ENCODE measurements around the gene GPC6. TPM values are rescaled to one million over a fixed set of nuclear protein-coding genes. Genes with fewer than 3 reads are reported as not detected.

GPC6 gene
- total RNA-seq, 1 donor from 2014 or later, result 13.8 TPM

DNA sequence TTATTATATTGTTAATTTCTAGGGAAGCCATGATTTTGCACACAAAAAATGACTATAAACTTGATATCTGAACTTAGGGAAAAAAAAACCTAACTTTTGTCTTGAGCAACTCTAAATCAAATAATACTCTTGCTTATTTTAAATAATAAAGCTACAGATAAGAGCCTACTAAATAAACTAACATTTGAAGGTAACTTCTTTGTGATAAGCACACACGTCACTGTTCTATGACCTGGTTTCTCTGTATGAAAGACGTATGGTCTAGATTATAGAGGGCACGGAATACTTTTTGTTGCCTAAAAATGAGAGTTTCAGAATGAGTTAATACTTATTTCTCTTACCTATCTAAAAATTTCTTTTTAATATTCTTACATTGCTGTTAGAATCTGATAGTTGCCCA lies 649.6 kb downstream of the GPC6 start:
- DNase-seq (ENCODE audit: extremely low spot score in 2 of 2), result no peak
- Histone ChIP-seq H3K4me1 (no peaks in the 10 kb centered on the region), H3K4me3 (no peak overlapping the region), H3K36me3 (no peaks in the 10 kb centered on the region), H3K27me3 (no peaks in the 10 kb centered on the region), H3K27ac (no peak overlapping the region), H3K9me3 (no peaks in the 10 kb centered on the region)
- intact Hi-C loops (cut with DNase I), result no loop called here
- TF ChIP-seq POLR2AphosphoS5 (IDR thresholded peaks at IDR 0.05; ENCODE audit: insufficient read depth in 1 of 2, low read depth in 1 of 2), result no peak
- TF ChIP-seq, protein P1, sequence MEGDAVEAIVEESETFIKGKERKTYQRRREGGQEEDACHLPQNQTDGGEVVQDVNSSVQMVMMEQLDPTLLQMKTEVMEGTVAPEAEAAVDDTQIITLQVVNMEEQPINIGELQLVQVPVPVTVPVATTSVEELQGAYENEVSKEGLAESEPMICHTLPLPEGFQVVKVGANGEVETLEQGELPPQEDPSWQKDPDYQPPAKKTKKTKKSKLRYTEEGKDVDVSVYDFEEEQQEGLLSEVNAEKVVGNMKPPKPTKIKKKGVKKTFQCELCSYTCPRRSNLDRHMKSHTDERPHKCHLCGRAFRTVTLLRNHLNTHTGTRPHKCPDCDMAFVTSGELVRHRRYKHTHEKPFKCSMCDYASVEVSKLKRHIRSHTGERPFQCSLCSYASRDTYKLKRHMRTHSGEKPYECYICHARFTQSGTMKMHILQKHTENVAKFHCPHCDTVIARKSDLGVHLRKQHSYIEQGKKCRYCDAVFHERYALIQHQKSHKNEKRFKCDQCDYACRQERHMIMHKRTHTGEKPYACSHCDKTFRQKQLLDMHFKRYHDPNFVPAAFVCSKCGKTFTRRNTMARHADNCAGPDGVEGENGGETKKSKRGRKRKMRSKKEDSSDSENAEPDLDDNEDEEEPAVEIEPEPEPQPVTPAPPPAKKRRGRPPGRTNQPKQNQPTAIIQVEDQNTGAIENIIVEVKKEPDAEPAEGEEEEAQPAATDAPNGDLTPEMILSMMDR (IDR thresholded peaks at IDR 0.05), result no peak
- TF ChIP-seq POLR2A (IDR thresholded peaks at IDR 0.05), result no peak

DNA sequence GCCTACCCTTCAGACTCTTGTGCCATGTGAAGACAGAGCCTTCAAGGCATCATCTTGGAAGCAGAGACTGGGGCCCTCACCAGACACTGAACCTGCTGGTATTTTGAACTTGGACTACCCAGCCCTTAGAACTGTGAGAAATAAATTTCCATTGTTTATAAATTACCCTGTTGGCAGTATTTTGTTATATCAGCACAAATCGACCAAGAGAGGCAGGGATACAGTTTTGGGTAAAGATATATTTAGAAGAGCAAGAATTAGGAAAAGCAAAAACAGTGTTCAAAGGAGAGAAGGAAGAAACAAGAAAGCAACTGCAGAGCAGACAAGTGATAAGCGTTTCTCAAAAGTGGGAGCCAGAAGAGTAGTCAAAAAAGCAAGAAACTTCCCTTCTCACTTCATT lies 652.1 kb downstream of the GPC6 start:
- Histone ChIP-seq H3K4me1 (no peaks in the 10 kb centered on the region), H3K36me3 (no peaks in the 10 kb centered on the region), H3K27ac (no peak overlapping the region), H3K4me3 (no peak overlapping the region), H3K9me3 (no peaks in the 10 kb centered on the region), H3K27me3 (no peaks in the 10 kb centered on the region)
- intact Hi-C loops (cut with DNase I), result no loop called here
- no peak for DNase-seq (ENCODE audit: extremely low spot score in 2 of 2)
- TF ChIP-seq, protein P1 (IDR thresholded peaks at IDR 0.05), result no peak
- TF ChIP-seq POLR2A (IDR thresholded peaks at IDR 0.05) (no peak), POLR2AphosphoS5 (IDR thresholded peaks at IDR 0.05; ENCODE audit: insufficient read depth in 1 of 2, low read depth in 1 of 2) (no peak)

DNA sequence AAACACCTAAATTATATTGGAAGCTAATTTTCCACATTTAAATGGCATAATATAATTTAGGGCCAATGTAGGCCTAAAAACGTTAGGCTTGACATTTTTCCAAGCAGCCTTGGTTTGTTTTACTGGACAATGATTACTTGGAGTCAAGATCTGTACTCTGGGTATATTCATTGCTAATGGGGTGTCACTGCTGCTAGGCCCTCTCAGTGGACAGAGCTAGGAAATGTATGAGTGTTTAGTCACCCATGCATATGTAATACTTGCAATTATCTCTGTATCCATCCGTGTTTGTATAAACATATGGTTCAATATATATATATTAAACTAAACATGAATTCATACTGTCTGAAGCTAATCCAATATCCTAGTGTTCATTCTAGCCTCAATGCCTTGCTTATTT lies 654.8 kb downstream of the GPC6 start:
- DNase-seq (ENCODE audit: extremely low spot score in 2 of 2), result no peak
- Histone ChIP-seq H3K36me3 (no peaks in the 10 kb centered on the region), H3K4me1 (no peaks in the 10 kb centered on the region), H3K9me3 (no peaks in the 10 kb centered on the region), H3K27ac (no peak overlapping the region), H3K4me3 (no peak overlapping the region), H3K27me3 (no peaks in the 10 kb centered on the region)
- intact Hi-C loops (cut with DNase I), result no loop called here
- TF ChIP-seq POLR2AphosphoS5 (IDR thresholded peaks at IDR 0.05; ENCODE audit: insufficient read depth in 1 of 2, low read depth in 1 of 2) (no peak), POLR2A (IDR thresholded peaks at IDR 0.05) (no peak)
- TF ChIP-seq, protein P1 (IDR thresholded peaks at IDR 0.05), result no peak

DNA sequence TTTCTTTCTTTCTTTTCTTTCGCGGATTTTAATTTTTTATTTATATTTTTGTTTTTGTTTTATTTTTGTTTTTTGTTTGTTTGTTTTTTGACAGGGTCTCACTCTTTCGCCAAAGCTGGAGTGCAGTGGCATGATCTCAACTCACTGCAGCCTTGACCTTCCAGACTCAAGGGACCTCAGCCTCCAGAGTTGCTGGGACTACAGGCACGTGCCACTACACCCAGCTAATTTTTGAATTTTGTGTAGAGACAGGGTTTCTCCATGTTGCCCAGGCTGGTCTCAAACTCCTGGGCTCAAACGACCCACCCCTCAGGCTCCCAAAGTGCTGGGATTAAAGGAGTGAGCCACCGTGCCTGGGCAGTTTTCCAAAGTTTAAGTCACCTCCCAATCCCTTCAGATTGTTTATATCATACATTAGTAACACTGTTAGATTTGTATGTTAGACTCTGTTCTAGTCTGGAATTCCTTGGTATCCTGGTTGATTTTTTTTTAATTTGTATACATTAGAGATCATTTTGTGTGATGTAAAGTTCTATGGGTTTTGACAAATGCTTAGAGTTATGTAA lies 655.6 kb downstream of the GPC6 start:
- no peak for DNase-seq (ENCODE audit: extremely low spot score in 2 of 2)
- intact Hi-C loops (cut with DNase I), result no loop called here

DNA sequence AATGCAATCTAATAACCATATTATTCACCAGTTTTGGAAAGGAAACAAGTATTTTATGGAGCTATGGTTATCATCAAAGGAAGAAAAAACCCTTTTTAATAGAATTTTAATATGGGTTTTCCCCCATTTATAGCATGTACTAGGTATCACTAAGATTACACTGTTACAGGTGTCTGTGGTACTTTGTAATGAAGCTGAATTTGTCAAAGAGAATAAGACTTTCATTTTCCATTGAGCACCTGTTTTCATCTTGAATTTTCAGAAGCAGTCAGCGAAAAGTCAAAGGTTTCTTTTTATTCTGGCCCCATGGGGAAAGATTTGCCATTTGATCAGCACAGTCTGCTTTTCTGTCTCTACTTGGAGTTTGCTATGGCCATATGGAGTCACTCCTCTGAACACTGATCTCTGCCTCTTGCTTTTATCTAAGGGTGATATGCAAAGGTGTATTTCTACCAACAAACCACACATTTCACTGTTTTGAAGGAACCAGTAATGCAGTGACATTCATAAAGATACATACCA lies 662.9 kb downstream of the GPC6 start:
- no peak for DNase-seq (ENCODE audit: extremely low spot score in 2 of 2)

More for the DNA sequence above, 655.6 kb downstream of the GPC6 start:
- Histone ChIP-seq H3K4me1 (no peaks in the 10 kb centered on the region), H3K36me3 (no peaks in the 10 kb centered on the region), H3K4me3 (no peak overlapping the region), H3K9me3 (no peaks in the 10 kb centered on the region), H3K27me3 (no peaks in the 10 kb centered on the region), H3K27ac (no peak overlapping the region)
- TF ChIP-seq POLR2A (IDR thresholded peaks at IDR 0.05), result no peak
- TF ChIP-seq POLR2AphosphoS5 (IDR thresholded peaks at IDR 0.05; ENCODE audit: insufficient read depth in 1 of 2, low read depth in 1 of 2), result no peak
- TF ChIP-seq, protein P1 (IDR thresholded peaks at IDR 0.05), result no peak

More for the DNA sequence above, 662.9 kb downstream of the GPC6 start:
- intact Hi-C loops (cut with DNase I), result no loop called here
- Histone ChIP-seq H3K4me1 (no peaks in the 10 kb centered on the region), H3K36me3 (no peaks in the 10 kb centered on the region), H3K27ac (no peak overlapping the region), H3K4me3 (no peak overlapping the region), H3K9me3 (no peaks in the 10 kb centered on the region), H3K27me3 (no peaks in the 10 kb centered on the region)
- TF ChIP-seq, protein P1 (IDR thresholded peaks at IDR 0.05), result no peak
- no peak for TF ChIP-seq POLR2A (IDR thresholded peaks at IDR 0.05)
- TF ChIP-seq POLR2AphosphoS5 (IDR thresholded peaks at IDR 0.05; ENCODE audit: insufficient read depth in 1 of 2, low read depth in 1 of 2), result no peak

Measured in vagina (tissue), 2 donors.